Nephron (organoid): ENCODE measurements around the gene ARHGEF10L.

Experiments
- H3K27ac Mint-ChIP-seq, 3 experiments: 2 replicates each; pipeline ENCODE4 v1.8.0; 2020; ENCODE audit warnings: mixed read lengths in 3 of 3, mild to moderate bottlenecking in 2 of 3, moderate library complexity in 1 of 3
- H3K27me3 Mint-ChIP-seq: 2 replicates; pipeline ENCODE4 v1.8.0; 2021; ENCODE audit warnings: low read depth, mild to moderate bottlenecking, moderate library complexity, mixed read lengths
- H3K36me3 Mint-ChIP-seq: 2 replicates; pipeline ENCODE4 v1.8.0; 2020; ENCODE audit warnings: low read depth, mixed read lengths
- H3K4me1 Mint-ChIP-seq: 2 replicates; pipeline ENCODE4 v1.8.0; 2020; ENCODE audit warnings: mixed read lengths
- H3K4me3 Mint-ChIP-seq, 3 experiments: 2 replicates each; pipeline ENCODE4 v1.8.0; 2020; ENCODE audit warnings: mild to moderate bottlenecking in 3 of 3, mixed read lengths in 3 of 3, moderate library complexity in 2 of 3
- H3K9me3 Mint-ChIP-seq: 2 replicates; pipeline ENCODE4 v1.8.0; 2020; ENCODE audit warnings: mixed read lengths
- TF ChIP-seq, protein P1 (sequence below), 3 experiments: fragments of 200-600 bp; sonication (generic); IDR thresholded peaks; one replicate each; pipeline ENCODE4 v1.5.0; 2021; ENCODE audit warnings: antibody characterized with exemption in 3 of 3; ENCODE audit not compliant: unreplicated experiment in 3 of 3

ARHGEF10L gene

DNA sequence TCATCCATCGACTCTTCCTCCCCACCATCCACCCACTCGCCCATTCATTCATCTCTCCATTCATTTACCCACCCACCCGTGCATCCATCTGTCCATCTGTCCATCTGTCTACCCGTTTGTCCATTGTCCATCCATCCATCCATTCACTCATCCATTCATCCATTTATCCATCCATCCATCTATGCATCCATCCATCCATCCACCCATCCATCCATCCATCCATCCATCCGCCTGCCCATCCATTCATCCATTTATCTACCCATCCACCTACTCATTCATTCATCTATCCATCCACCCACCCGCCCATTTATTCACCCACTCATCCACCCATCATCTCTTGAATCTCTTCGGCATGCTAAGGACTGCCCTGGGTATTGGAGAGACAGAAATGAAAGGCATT, 18.5 kb downstream of the ARHGEF10L start:
- H3K27me3 Mint-ChIP-seq, result no peaks in the 10 kb centered on the region
- TF ChIP-seq, protein P1, sequence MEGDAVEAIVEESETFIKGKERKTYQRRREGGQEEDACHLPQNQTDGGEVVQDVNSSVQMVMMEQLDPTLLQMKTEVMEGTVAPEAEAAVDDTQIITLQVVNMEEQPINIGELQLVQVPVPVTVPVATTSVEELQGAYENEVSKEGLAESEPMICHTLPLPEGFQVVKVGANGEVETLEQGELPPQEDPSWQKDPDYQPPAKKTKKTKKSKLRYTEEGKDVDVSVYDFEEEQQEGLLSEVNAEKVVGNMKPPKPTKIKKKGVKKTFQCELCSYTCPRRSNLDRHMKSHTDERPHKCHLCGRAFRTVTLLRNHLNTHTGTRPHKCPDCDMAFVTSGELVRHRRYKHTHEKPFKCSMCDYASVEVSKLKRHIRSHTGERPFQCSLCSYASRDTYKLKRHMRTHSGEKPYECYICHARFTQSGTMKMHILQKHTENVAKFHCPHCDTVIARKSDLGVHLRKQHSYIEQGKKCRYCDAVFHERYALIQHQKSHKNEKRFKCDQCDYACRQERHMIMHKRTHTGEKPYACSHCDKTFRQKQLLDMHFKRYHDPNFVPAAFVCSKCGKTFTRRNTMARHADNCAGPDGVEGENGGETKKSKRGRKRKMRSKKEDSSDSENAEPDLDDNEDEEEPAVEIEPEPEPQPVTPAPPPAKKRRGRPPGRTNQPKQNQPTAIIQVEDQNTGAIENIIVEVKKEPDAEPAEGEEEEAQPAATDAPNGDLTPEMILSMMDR (IDR thresholded peaks at IDR 0.05; ENCODE audit: unreplicated experiment in 3 of 3), result no peak
- peaks cover 21% of the 10 kb centered on the region for H3K4me1 Mint-ChIP-seq
- peak overlapping the region in 2 of 3 experiments; percentile 48 to 96 for H3K27ac Mint-ChIP-seq
- H3K9me3 Mint-ChIP-seq, result no peaks in the 10 kb centered on the region
- H3K4me3 Mint-ChIP-seq, result no peak overlapping the region
- no peaks in the 10 kb centered on the region for H3K36me3 Mint-ChIP-seq

- peaks cover 24% of the 10 kb centered on the region for H3K4me1 Mint-ChIP-seq
- H3K36me3 Mint-ChIP-seq, result no peaks in the 10 kb centered on the region
- peak overlapping the region in 2 of 3 experiments; percentile 48 to 96 for H3K27ac Mint-ChIP-seq
- TF ChIP-seq, protein P1 (IDR thresholded peaks at IDR 0.05; ENCODE audit: unreplicated experiment in 3 of 3), result no peak
- no peaks in the 10 kb centered on the region for H3K9me3 Mint-ChIP-seq
- H3K4me3 Mint-ChIP-seq, result no peak overlapping the region
- no peaks in the 10 kb centered on the region for H3K27me3 Mint-ChIP-seq
Observed at GRCh38 chr1:17558541-17558940, 19.0 kb downstream of the ARHGEF10L start.

- peaks cover 27% of the 10 kb centered on the region for H3K4me1 Mint-ChIP-seq
- TF ChIP-seq, protein P1 (IDR thresholded peaks at IDR 0.05; ENCODE audit: unreplicated experiment in 3 of 3), result no peak
- no peaks in the 10 kb centered on the region for H3K27me3 Mint-ChIP-seq
- peak overlapping the region; percentile 81 to 96 (median 91) for H3K27ac Mint-ChIP-seq
- no peaks in the 10 kb centered on the region for H3K9me3 Mint-ChIP-seq
- peak overlapping the region in 1 of 3 experiments; percentile 34 for H3K4me3 Mint-ChIP-seq
- H3K36me3 Mint-ChIP-seq, result no peaks in the 10 kb centered on the region
Observed at GRCh38 chr1:17558954-17559614, 19.6 kb downstream of the ARHGEF10L start.

DNA sequence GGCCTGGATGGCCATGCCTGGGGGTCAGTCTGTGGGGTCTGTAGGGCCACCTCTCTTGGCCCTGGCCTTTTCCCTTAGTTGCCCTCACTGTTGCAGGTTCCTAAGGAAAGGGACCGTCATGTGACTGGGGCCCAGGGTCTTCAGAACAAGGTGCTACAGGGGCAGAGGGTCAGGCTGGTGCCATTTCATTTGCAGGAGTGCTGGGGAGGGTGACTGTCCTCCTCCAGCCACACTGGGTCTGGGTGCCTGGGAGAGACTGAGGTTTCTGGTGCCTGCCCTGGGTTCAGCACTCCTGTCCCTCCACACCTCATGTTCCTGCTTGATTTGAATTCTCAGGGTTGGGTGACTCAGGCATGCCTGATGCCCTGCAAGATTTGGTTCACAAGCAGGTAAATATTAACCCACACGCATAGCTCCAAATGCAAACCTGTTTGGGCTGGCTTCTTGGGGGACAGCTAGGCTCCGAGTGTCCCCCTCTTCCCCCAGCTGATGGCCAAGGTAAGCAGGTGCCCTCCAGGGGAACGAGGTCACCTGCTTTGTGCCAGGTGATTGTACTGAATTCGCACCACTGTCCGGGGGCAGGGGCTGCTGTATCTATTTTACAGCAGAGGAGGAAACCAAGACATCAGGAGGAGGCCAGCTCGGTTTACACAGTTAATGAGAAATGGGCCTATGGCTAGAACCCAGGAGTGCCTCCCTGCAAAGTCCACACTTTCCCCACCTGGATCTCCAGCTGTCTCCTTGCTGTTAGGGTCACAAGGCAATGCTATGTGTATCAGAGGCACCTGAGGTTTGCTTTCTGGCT, 20.3 kb downstream of the ARHGEF10L start:
- H3K4me3 Mint-ChIP-seq, result no peak overlapping the region
- H3K27me3 Mint-ChIP-seq, result no peaks in the 10 kb centered on the region
- TF ChIP-seq, protein P1 (IDR thresholded peaks at IDR 0.05; ENCODE audit: unreplicated experiment in 3 of 3), result no peak
- H3K27ac Mint-ChIP-seq, result peak overlapping the region; percentile 81 to 96 (median 91)
- H3K4me1 Mint-ChIP-seq, result peaks cover 32% of the 10 kb centered on the region
- no peaks in the 10 kb centered on the region for H3K36me3 Mint-ChIP-seq
- H3K9me3 Mint-ChIP-seq, result no peaks in the 10 kb centered on the region

DNA sequence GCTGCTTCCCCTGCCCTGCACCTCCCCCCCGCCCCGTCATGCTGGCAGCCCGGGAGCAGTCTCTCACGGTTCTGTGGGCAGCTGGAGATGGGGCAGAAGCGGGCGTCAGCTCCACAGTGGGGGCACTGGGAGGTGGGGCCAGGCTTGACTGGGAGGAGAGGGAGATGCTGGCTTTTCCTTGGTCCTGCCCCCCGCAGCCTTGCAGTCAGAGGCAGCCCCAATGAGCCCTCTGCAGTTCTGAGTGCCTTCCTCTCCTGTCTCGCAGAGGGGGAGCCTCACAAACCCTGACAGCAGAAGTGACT, 21.7 kb downstream of the ARHGEF10L start:
- H3K27ac Mint-ChIP-seq, result peak overlapping the region; percentile 72 to 96 (median 81)
- H3K4me1 Mint-ChIP-seq, result peaks cover 44% of the 10 kb centered on the region
- H3K27me3 Mint-ChIP-seq, result no peaks in the 10 kb centered on the region

More for the DNA sequence above, 21.7 kb downstream of the ARHGEF10L start:
- H3K9me3 Mint-ChIP-seq, result no peaks in the 10 kb centered on the region
- TF ChIP-seq, protein P1 (IDR thresholded peaks at IDR 0.05; ENCODE audit: unreplicated experiment in 3 of 3), result no peak
- no peaks in the 10 kb centered on the region for H3K36me3 Mint-ChIP-seq
- no peak overlapping the region for H3K4me3 Mint-ChIP-seq
